Measurements from ENCODE around the gene ANXA4. TPM values are rescaled to one million over a fixed set of nuclear protein-coding genes. Genes with fewer than 3 reads are reported as not detected.

ANXA4 gene
- total RNA-seq, 1 experiment from 2014 or later: 9.5 TPM

- ATAC-seq (no peak), DNase-seq (ENCODE audit: low spot score) (no peak)
- H3K9me3 Mint-ChIP-seq: no peaks in the 10 kb centered on the region
- no peak for TF ChIP-seq ZSCAN18 (CRISPR knock-in tag; IDR thresholded peaks at IDR 0.05)
- TF ChIP-seq ZNF671 (CRISPR knock-in tag; IDR thresholded peaks at IDR 0.05): no peak
- no peak for TF ChIP-seq OVOL2 (CRISPR knock-in tag; IDR thresholded peaks at IDR 0.05; ENCODE audit: borderline replicate concordance)
- no peak for TF ChIP-seq JAZF1 (CRISPR knock-in tag; IDR thresholded peaks at IDR 0.05)
- TF ChIP-seq ZNF317 (CRISPR knock-in tag; IDR thresholded peaks at IDR 0.05; ENCODE audit: borderline replicate concordance, low read depth): no peak
- no peak for TF ChIP-seq ATF6 (CRISPR knock-in tag; IDR thresholded peaks at IDR 0.05)
- TF ChIP-seq NFATC4 (CRISPR knock-in tag; IDR thresholded peaks at IDR 0.05): no peak
- H3K36me3 Mint-ChIP-seq: no peaks in the 10 kb centered on the region
- H3K27me3 Mint-ChIP-seq (ENCODE audit: low read depth): no peaks in the 10 kb centered on the region
- ChIA-PET CTCF (interaction anchor here (3.4 kb wide), 1 partner anchor 30 kb away, joined by 20 read pairs; no protein-coding TSS in a partner anchor), POLR2A (no interaction called here)
- H3K4me1 Mint-ChIP-seq: no peaks in the 10 kb centered on the region
- no peak overlapping the region for H3K27ac Mint-ChIP-seq
- H3K4me3 Mint-ChIP-seq: no peak overlapping the region
Observed at GRCh38 chr2:69754633-69755032, 12.7 kb downstream of the ANXA4 start.

GRCh38 chr2:69755862-69756467 lies 14.0 kb downstream of the ANXA4 start:
- H3K9me3 Mint-ChIP-seq: no peaks in the 10 kb centered on the region
- TF ChIP-seq OVOL2 (CRISPR knock-in tag; IDR thresholded peaks at IDR 0.05; ENCODE audit: borderline replicate concordance): no peak
- TF ChIP-seq ESRRA (CRISPR knock-in tag; IDR thresholded peaks at IDR 0.05; ENCODE audit: borderline replicate concordance): no peak
- TF ChIP-seq SMAD4 (CRISPR knock-in tag; IDR thresholded peaks at IDR 0.05): no peak
- TF ChIP-seq PREB (CRISPR knock-in tag; IDR thresholded peaks at IDR 0.05; ENCODE audit: borderline replicate concordance): no peak
- no peak for TF ChIP-seq ATF1 (CRISPR knock-in tag; IDR thresholded peaks at IDR 0.05)
- no peak for TF ChIP-seq PRRX2 (CRISPR knock-in tag; IDR thresholded peaks at IDR 0.05)
- no peak for TF ChIP-seq RORB (CRISPR knock-in tag; IDR thresholded peaks at IDR 0.05)
- no peak for TF ChIP-seq JUN (CRISPR knock-in tag; IDR thresholded peaks at IDR 0.05)
- no peak for TF ChIP-seq FOXK1 (CRISPR knock-in tag; IDR thresholded peaks at IDR 0.05)
- no peak for TF ChIP-seq ZNF425 (CRISPR knock-in tag; conservative IDR thresholded peaks at IDR 0.05)
- no peak for TF ChIP-seq CBFB (CRISPR knock-in tag; IDR thresholded peaks at IDR 0.05; ENCODE audit: low read depth)
- TF ChIP-seq CREM (CRISPR knock-in tag; IDR thresholded peaks at IDR 0.05): no peak
- no peaks in the 10 kb centered on the region for H3K4me1 Mint-ChIP-seq
- H3K4me3 Mint-ChIP-seq: no peak overlapping the region
- no peak for DNase-seq (ENCODE audit: low spot score)
- POLR2A ChIA-PET: no interaction called here
- no peaks in the 10 kb centered on the region for H3K36me3 Mint-ChIP-seq
- no peak for ATAC-seq
- no peak overlapping the region for H3K27ac Mint-ChIP-seq
- H3K27me3 Mint-ChIP-seq (ENCODE audit: low read depth): no peaks in the 10 kb centered on the region
- CTCF ChIA-PET: interaction anchor here (1.3 to 3.4 kb wide), 2 partner anchors 31 to 61 kb away, joined by 6 to 20 read pairs; no protein-coding TSS in a partner anchor
